Activated gamma-delta T cell treated with anti-CD3 and anti-CD28 coated beads, Interleukin-2, amount 50 U/mL, for 16 hours (primary cell): ENCODE data around the gene RELL1.

ENCODE experiments used
- DNase-seq: peaks from one replicate; pipeline ENCODE4 v3.0.0-alpha.2; 2020; ENCODE audit warnings: low read depth

Gene RELL1

GRCh38 chr4:37665333-37666320 lies 20.5 kb downstream of the RELL1 start:
- DNase-seq = no peak

GRCh38 chr4:37664696-37665095 lies 21.5 kb downstream of the RELL1 start:
- no peak for DNase-seq

- DNase-seq = no peak
Measured at GRCh38 chr4:37663552-37663951, 22.6 kb downstream of the RELL1 start.

GRCh38 chr4:37662861-37663390 lies 23.2 kb downstream of the RELL1 start:
- DNase-seq = no peak

- no peak for DNase-seq
Measured at GRCh38 chr4:37662251-37662650, 23.9 kb downstream of the RELL1 start.

GRCh38 chr4:37661772-37662171 lies 24.4 kb downstream of the RELL1 start:
- no peak for DNase-seq

GRCh38 chr4:37659696-37660095 lies 26.5 kb downstream of the RELL1 start:
- DNase-seq = no peak

GRCh38 chr4:37656649-37657048 lies 29.5 kb downstream of the RELL1 start:
- DNase-seq = no peak

GRCh38 chr4:37653601-37654000 lies 32.6 kb downstream of the RELL1 start:
- no peak for DNase-seq

GRCh38 chr4:37652747-37653527 lies 33.2 kb downstream of the RELL1 start:
- DNase-seq = no peak

GRCh38 chr4:37651781-37652377 lies 34.3 kb downstream of the RELL1 start:
- no peak for DNase-seq

GRCh38 chr4:37650481-37650880 lies 35.7 kb downstream of the RELL1 start:
- no peak for DNase-seq

DNA sequence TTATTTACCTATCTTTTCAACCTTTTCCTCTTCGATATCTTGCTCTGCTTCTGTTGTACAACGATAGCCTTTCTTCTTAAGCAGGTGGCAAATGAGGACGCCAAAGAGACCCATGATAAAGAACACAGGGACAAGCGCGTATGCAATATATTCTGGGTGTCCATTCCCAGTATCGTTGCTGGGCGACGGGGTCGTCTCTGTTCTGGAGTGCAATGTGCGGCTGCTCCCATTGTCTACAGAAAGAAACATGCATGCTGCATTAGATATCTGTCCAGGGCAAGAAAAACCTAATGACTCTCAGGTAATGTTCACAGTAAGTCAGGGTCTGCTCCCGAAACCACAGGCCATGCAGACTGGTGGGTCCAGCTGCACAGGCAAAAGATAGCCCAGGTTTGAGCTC lies 36.9 kb downstream of the RELL1 start:
- DNase-seq = no peak

DNA sequence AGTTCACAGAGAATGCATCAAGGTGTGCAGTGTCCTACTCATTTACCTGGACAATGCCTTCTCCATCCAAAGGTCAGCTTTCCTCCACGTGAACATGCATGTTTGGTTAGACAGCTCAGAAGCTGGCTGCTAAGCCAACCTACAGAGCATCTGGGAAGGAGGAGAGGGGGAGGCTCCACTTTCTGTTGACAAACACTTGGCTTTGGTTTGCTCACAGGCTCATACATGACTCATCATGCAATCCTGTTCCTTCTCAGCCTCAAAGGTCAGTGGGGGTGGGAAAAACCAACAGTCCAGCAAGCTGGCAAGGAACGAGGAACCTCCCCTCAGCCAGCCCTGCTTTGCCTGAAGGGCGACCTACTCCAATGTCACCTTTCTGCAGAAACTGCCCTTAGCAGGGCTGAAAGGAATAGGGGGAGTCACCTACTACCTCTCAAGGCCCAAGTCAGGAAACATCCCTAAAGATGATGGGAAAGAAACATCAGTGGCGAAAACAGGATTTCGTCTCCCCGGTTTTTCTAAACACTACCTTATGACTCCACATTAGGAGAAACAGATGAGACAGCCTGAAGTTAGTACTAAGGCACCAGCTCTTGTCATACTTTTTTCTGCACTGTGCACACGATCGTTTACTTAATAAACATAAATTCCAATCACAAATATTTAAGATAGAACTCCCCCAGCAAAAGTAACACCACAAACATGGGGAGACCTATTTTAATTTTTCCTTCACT lies 37.9 kb downstream of the RELL1 start:
- no peak for DNase-seq

DNA sequence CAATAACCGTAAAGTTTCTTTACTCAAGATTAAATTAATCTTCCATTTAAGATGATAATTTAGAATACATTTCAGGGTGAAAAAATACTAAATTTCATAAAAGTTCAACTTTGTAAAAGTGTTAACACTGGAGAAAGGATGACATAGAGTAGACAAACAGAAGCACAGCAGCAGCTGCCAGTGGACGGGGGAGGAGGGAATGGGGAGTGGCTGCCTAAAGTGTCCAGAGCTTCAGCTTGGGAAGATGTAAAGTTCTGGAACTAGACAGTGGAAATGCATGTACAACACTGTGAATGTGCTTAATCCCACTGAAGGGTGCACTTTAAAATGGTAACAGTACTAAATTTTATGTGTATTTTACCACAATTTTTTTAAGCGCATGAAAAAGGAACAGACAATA lies 39.9 kb downstream of the RELL1 start:
- no peak for DNase-seq

DNA sequence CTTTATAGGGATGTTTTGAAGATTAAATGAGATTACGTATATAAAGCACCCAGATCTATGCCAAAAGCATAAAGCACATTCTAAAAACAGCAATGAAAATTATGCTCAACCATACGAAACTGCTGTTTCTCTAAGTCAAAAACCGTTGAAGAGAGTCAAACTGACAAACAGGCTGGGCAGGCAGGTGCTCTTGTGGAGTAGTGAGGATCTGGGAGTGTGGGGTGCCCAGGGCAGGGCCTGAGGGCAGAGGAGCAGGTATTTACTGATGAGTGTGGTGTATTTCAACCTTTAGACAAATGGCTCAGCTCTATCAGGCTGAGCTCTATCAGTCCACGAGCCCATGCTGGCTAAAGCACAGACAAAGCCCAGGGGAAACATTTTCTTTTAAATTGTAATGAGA lies 40.4 kb downstream of the RELL1 start:
- DNase-seq = no peak

DNA sequence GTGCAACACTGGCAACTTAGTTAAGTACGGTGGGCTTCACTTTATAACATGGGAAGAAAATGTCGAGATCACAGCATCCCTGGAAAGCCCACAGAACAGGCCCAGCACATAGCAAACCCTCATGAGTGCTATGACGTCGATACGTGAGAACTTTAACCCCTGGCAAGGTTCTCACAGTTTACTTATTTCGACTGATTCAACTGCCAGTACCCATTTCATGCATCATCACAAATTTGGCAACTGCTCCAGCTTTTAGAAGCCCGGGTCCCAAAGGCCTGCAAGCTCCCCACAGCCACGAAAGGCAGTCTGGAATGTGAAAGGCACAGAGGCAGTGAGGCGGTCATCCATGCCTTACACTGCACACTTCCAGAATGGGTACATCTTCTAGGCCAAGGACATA lies 41.2 kb downstream of the RELL1 start:
- DNase-seq = no peak

DNA sequence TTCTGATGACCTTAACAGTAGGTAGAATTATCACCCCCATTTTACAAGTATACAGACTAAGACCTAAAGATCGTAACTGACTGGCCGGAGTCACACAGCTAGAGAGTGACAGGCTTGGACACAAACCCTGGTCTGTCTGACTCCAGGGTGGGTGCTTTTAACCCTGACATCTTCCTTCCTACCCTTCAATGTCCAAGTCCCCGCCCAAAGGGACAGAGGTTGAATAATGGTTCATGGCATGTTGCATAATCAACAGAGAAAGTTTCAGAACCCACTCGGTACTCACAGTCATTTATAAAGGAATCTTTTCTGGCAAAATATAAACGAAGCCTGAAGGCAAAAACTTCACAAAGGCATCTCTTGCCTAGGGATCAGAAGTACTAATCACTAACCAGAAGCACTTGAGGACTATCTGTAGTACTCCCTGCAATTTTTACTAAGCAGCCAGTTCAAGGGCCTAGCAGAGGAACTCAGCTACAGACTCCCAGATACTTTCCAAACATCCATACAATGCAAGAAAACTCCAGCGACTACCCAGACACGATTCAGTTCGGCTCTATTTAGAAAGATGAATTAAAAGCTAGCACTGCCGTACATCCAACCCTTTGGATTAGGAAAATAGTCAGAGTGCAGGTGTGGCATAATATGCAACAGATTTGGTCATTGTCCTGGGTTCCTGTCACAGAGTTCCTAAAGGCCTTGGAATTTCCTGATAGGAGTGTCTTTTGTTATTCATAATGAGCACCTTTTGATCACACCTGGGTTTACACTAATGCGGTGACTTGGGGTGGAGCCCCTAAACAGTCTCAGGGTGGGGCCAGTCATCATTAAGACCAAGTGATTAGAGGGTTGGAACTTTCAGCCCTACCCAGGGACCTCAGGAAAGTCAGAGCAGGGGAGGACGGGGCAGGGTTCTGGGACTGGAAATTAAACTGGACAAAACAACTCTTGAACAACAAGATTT lies 44.0 kb downstream of the RELL1 start:
- DNase-seq = no peak

DNA sequence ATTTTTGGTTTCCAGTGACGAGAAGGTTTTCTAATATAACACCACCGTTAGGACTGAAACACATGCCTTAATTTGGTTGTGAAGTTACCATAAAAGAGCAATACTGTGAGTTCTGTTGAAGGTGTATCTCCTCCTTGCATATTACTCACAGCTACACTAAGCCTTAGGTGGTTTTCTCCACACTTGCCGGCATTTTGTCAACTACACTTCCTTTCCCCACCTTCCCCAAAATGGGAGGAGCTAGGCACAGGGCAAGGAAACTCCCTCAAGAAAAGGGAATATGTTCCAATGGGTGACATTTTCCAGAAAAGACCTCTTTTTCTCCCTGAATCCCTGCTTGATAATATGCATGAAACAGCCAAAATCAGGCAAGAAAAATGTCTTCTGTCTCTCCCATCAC lies 44.8 kb downstream of the RELL1 start:
- no peak for DNase-seq

GRCh38 chr4:37639551-37640285 lies 46.5 kb downstream of the RELL1 start:
- DNase-seq = no peak
